ENCODE measurements around the gene KMT2C. TPM values are rescaled to one million over a fixed set of nuclear protein-coding genes. Genes with fewer than 3 reads are reported as not detected.
"Not testable (repeated sequence)": the region's sequence is repeated elsewhere in the genome, so short reads cannot be mapped to it uniquely, and the experiment has no call there.

KMT2C gene
- total RNA-seq, 1 donor from 2014 or later, result 52.0 TPM

- Mint-ChIP-seq H3K36me3 (ENCODE audit: low read depth) (no peaks in the 10 kb centered on the region), H3K27ac (ENCODE audit: unreplicated experiment) (no peak overlapping the region), H3K4me3 (ENCODE audit: unreplicated experiment) (no peak overlapping the region), H3K9me3 (ENCODE audit: low read depth) (no peaks in the 10 kb centered on the region), H3K4me1 (ENCODE audit: low read depth) (no peaks in the 10 kb centered on the region), H3K27me3 (ENCODE audit: low read depth) (no peaks in the 10 kb centered on the region)
- TF ChIP-seq CTCF (IDR thresholded peaks at IDR 0.05), result no peak
- DNase-seq (ENCODE audit: low spot score), result no peak
Measured at GRCh38 chr7:152477079-152477478, 41.3 kb upstream of the KMT2C start.

GRCh38 chr7:152476551-152476950, 40.7 kb upstream of the KMT2C start:
- no peaks in the 10 kb centered on the region for H3K4me1 Mint-ChIP-seq (ENCODE audit: low read depth)
- no peak overlapping the region for H3K4me3 Mint-ChIP-seq (ENCODE audit: unreplicated experiment)
- H3K27me3 Mint-ChIP-seq (ENCODE audit: low read depth), result no peaks in the 10 kb centered on the region
- H3K9me3 Mint-ChIP-seq (ENCODE audit: low read depth), result no peaks in the 10 kb centered on the region
- DNase-seq (ENCODE audit: low spot score), result no peak
- no peak overlapping the region for H3K27ac Mint-ChIP-seq (ENCODE audit: unreplicated experiment)
- H3K36me3 Mint-ChIP-seq (ENCODE audit: low read depth), result no peaks in the 10 kb centered on the region
- TF ChIP-seq CTCF (IDR thresholded peaks at IDR 0.05), result no peak

DNA sequence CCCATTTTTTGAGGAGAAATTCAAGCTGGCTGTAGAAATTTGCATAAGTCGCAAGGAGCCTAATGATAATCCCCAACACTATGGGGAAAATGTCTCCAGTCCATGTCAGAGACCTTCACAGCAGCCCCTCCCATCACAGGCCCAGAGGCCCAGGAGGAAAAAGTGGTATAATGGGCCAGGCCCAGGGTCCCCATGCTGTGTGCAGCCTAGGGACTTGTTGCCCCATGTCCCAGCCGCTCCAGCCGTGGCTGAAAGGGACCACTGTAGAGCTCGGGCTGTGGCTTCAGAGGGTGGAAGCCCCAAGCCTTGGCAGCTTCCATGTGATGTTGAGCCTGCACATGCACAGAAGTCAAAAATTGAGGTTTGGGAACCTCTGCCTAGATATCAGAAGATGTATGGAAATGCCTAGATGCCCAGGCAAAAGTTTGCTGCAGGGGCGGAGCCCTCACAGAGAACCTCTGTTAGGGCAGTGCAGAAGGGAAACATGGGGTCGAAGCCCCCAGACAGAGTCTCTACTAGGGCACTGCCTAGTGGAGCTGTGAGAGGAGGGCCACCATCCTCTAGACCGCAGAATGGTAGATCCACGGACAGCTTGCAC, 35.3 kb upstream of the KMT2C start:
- not testable (repeated sequence) for H3K36me3 Mint-ChIP-seq (ENCODE audit: low read depth); H3K9me3 Mint-ChIP-seq (ENCODE audit: low read depth); H3K4me3 Mint-ChIP-seq (ENCODE audit: unreplicated experiment); H3K27ac Mint-ChIP-seq (ENCODE audit: unreplicated experiment); DNase-seq (ENCODE audit: low spot score); H3K4me1 Mint-ChIP-seq (ENCODE audit: low read depth); H3K27me3 Mint-ChIP-seq (ENCODE audit: low read depth)

- DNase-seq (ENCODE audit: low spot score); H3K4me1 Mint-ChIP-seq (ENCODE audit: low read depth); H3K36me3 Mint-ChIP-seq (ENCODE audit: low read depth); H3K27ac Mint-ChIP-seq (ENCODE audit: unreplicated experiment); H3K4me3 Mint-ChIP-seq (ENCODE audit: unreplicated experiment); H3K27me3 Mint-ChIP-seq (ENCODE audit: low read depth); H3K9me3 Mint-ChIP-seq (ENCODE audit: low read depth): not testable (repeated sequence)
Measured at GRCh38 chr7:152470251-152471022, 34.6 kb upstream of the KMT2C start.

GRCh38 chr7:152469576-152469975, 33.8 kb upstream of the KMT2C start:
- not testable (repeated sequence) for DNase-seq (ENCODE audit: low spot score); H3K36me3 Mint-ChIP-seq (ENCODE audit: low read depth); H3K27me3 Mint-ChIP-seq (ENCODE audit: low read depth); H3K4me1 Mint-ChIP-seq (ENCODE audit: low read depth); H3K9me3 Mint-ChIP-seq (ENCODE audit: low read depth); H3K4me3 Mint-ChIP-seq (ENCODE audit: unreplicated experiment); H3K27ac Mint-ChIP-seq (ENCODE audit: unreplicated experiment)

GRCh38 chr7:152467225-152467624, 31.4 kb upstream of the KMT2C start:
- H3K36me3 Mint-ChIP-seq (ENCODE audit: low read depth), result no peaks in the 10 kb centered on the region
- peaks cover 9% of the 10 kb centered on the region for H3K4me1 Mint-ChIP-seq (ENCODE audit: low read depth)
- H3K4me3 Mint-ChIP-seq (ENCODE audit: unreplicated experiment), result no peak overlapping the region
- H3K27me3 Mint-ChIP-seq (ENCODE audit: low read depth), result no peaks in the 10 kb centered on the region
- no peaks in the 10 kb centered on the region for H3K9me3 Mint-ChIP-seq (ENCODE audit: low read depth)
- no peak overlapping the region for H3K27ac Mint-ChIP-seq (ENCODE audit: unreplicated experiment)
- no peak for DNase-seq (ENCODE audit: low spot score)
- no peak for TF ChIP-seq CTCF (IDR thresholded peaks at IDR 0.05)

GRCh38 chr7:152465119-152465387, 29.2 kb upstream of the KMT2C start:
- Mint-ChIP-seq H3K27ac (ENCODE audit: unreplicated experiment) (peak overlapping the region; percentile 84), H3K9me3 (ENCODE audit: low read depth) (no peaks in the 10 kb centered on the region), H3K27me3 (ENCODE audit: low read depth) (no peaks in the 10 kb centered on the region), H3K36me3 (ENCODE audit: low read depth) (no peaks in the 10 kb centered on the region), H3K4me3 (ENCODE audit: unreplicated experiment) (peak overlapping the region; percentile 84), H3K4me1 (ENCODE audit: low read depth) (peaks cover 18% of the 10 kb centered on the region)
- no peak for TF ChIP-seq CTCF (IDR thresholded peaks at IDR 0.05)
- no peak for DNase-seq (ENCODE audit: low spot score)

Measured in chondrocyte (in vitro differentiated cells).